Muscle of leg (tissue), 11 donors: Measurements from ENCODE around the gene SAT2. TPM values are rescaled to one million over a fixed set of nuclear protein-coding genes. Genes with fewer than 3 reads are reported as not detected.
"Not testable (repeated sequence)": the region's sequence is repeated elsewhere in the genome, so short reads cannot be mapped to it uniquely, and the experiment has no call there.

Experiments used
- DNase-seq: peaks from one replicate; pipeline ENCODE4 v3.0.0; 2013
- H3K27ac ChIP-seq: one replicate; pipeline ENCODE4 v1.5.1; 2013; ENCODE audit warnings: mild to moderate bottlenecking, low read length, control low read depth
- H3K27me3 ChIP-seq: one replicate; pipeline ENCODE4 v1.6.1; 2013; ENCODE audit warnings: low read length; ENCODE audit not compliant: control insufficient read depth, insufficient read depth
- H3K36me3 ChIP-seq: one replicate; pipeline ENCODE4 v1.6.1; 2013; ENCODE audit warnings: low read length; ENCODE audit not compliant: control insufficient read depth, insufficient read depth
- H3K4me1 ChIP-seq: one replicate; pipeline ENCODE4 v1.6.1; 2013; ENCODE audit warnings: low read length; ENCODE audit not compliant: control insufficient read depth, insufficient read depth
- H3K4me3 ChIP-seq: one replicate; pipeline ENCODE4 v1.5.1; 2013; ENCODE audit warnings: low read length, control low read depth
- H3K9me3 ChIP-seq: replicated peaks from 2 replicates; pipeline ENCODE4 v1.6.1; 2013; ENCODE audit warnings: low read depth, low read length; ENCODE audit not compliant: control insufficient read depth
- WGBS: methylation state at CpG from one replicate; pipeline ENCODE4 v1.1.5; 2013; ENCODE audit warnings: missing lambda C conversion rate; ENCODE audit not compliant: insufficient coverage; 5-methylcytosine and 5-hydroxymethylcytosine counted together
- polyA plus RNA-seq, 8 donors: library from polyadenylated mRNA; unstranded; fragments of 120-200 nt; gene quantifications; one replicate each; pipeline versions ENCODE4 v1.2.1 to v1.2.3, GENCODE V29; 2013; ENCODE audit warnings: inconsistent platforms in 1 of 8, low replicate concordance in 1 of 8; ENCODE audit not compliant: insufficient read length in 8 of 8, insufficient read depth in 1 of 8
- total RNA-seq: library from RNA; stranded (reverse); fragments of 120-200 nt; gene quantifications from one replicate; pipeline ENCODE4 v1.2.4, GENCODE V29; 2013

Gene SAT2
- total and polyA plus RNA-seq, 9 donors: 61.5 to 82.1 (median 70.6) TPM

DNA sequence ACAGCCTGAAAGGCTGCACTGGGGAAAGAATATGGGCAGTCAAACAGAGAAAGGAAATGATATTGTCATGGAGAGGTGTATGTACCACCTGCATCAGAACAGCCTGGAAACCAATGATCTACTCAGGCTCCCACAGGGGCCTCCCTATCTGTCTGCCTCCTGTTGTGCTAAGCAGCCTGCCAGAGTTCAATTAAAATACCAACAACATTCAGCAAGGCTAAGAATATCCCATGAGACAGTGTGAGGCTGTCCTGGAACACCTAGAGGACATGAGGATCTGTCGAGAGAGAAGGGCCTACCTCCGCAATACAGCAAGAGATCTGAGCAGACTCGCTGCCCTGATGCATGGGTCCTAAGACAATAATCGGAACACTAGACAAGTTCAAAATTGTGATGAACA is 21.3 kb downstream of the SAT2 start:
- no peaks in the 10 kb centered on the region for H3K4me1 ChIP-seq
- no peaks in the 10 kb centered on the region for H3K27me3 ChIP-seq
- H3K4me3 ChIP-seq: no peak overlapping the region
- peak overlapping the region; percentile 32 for H3K27ac ChIP-seq
- peaks cover 52% of the 10 kb centered on the region for H3K36me3 ChIP-seq
- H3K9me3 ChIP-seq: no peaks in the 10 kb centered on the region
- no peak for DNase-seq
- 93% methylated on average over 2 of the region's 4 CpGs for WGBS

DNA sequence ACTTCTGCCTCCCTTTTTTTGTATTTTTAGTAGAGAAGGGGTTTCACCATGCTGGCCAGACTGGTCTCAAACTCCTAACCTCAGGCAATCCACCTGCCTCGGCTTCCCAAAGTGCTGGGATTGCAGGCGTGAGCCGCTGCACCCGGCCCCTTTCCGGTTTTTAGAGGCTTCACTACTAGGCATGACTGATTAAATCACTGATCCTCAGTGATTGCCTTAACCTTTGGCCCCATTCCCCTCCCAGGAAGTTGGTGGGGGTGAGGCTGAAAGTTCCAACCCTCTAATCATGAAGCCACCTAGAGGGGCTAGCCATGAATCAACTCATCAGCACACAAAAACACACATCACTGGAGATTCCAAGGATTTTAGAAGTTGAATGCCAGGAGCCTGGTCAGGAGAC is 30.1 kb downstream of the SAT2 start:
- H3K9me3 ChIP-seq, H3K27me3 ChIP-seq, H3K4me1 ChIP-seq, DNase-seq, H3K4me3 ChIP-seq, H3K27ac ChIP-seq: not testable (repeated sequence)
- H3K36me3 ChIP-seq: peaks cover 74% of the 10 kb centered on the region
- no CpG with 5 or more reads among the region's 5 CpGs for WGBS

DNA sequence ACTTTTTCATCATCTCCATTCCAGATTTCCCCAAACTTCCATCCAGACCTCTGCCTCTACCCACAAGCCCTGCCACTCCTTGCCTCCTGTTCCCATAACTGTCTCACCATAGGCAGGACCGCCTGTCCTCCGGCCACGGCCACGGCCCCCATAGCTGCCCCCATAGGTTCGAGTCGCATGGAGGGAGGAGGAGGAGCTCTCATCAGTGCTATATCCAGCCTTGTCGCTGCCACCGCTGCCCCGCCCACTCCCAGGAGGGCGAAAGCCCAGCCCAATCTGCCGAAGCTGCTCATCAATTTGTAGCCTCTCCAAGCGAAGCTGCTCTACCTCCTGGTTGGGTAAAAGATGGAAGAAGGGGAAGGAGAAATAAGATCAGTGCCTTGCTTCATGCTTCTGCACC is 34.3 kb downstream of the SAT2 start:
- 65% methylated on average over 5 of the region's 12 CpGs for WGBS
- Histone ChIP-seq H3K27ac (no peak overlapping the region), H3K36me3 (peaks cover 70% of the 10 kb centered on the region), H3K9me3 (no peaks in the 10 kb centered on the region), H3K4me3 (no peak overlapping the region), H3K4me1 (peaks cover 26% of the 10 kb centered on the region), H3K27me3 (no peaks in the 10 kb centered on the region)
- DNase-seq: no peak

DNA sequence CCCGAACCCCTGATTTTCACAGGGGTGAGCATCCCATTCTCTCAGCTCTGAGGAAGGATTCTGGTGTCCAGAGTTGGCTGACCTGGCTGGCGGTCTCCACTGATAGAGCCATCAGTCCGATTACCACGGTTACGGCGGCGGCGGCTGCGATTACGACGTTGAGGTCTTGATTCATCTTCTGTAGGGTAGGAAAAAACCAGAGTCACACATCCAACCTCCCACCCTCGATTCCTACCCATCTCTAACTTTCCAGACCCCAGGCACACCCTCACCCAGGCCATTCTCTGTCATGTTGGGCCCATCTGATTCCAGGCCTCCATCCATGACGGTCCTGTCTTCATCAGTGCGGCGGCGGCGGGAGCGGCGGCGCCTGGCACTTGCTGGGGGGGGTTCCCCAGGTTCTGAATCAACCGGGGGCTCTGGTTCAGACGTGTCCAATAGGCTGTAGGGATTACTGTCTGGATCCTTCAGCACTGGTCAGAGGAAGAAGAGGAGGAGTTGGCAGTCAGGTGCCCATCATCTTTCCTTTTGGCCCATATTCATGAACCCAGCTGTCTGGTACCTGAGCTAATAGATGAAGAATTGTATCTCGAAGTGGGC is 35.1 kb downstream of the SAT2 start:
- DNase-seq: no peak
- Histone ChIP-seq H3K4me3 (no peak overlapping the region), H3K36me3 (peaks cover 69% of the 10 kb centered on the region), H3K27me3 (no peaks in the 10 kb centered on the region), H3K9me3 (no peaks in the 10 kb centered on the region), H3K4me1 (peaks cover 33% of the 10 kb centered on the region), H3K27ac (no peak overlapping the region)
- 96% methylated on average over 13 of the region's 23 CpGs for WGBS

DNA sequence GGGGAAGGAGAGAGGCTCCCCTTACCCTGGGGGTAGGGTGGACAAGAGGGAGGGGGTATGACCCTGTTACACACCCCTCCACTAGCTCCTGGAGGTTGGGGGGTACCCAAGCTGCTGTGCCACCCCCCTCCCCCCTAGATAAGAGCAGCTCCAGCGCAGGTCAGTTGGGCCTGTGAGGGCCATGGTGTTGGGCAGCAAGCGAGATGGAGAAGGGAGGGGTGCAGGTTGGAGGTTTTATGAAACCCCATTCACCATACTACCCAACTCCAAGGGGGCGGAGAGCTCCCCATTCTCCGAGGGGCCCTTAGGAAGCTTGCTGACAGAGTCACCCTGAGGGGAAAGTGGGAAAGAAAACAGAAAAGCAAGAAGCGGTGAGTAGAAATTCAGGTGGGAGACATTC is 36.0 kb downstream of the SAT2 start:
- Histone ChIP-seq H3K4me1 (peaks cover 42% of the 10 kb centered on the region), H3K27ac (no peak overlapping the region), H3K36me3 (peaks cover 69% of the 10 kb centered on the region), H3K9me3 (no peaks in the 10 kb centered on the region), H3K4me3 (no peak overlapping the region), H3K27me3 (no peaks in the 10 kb centered on the region)
- no peak for DNase-seq
- WGBS: no CpG with 5 or more reads among the region's 5 CpGs

DNA sequence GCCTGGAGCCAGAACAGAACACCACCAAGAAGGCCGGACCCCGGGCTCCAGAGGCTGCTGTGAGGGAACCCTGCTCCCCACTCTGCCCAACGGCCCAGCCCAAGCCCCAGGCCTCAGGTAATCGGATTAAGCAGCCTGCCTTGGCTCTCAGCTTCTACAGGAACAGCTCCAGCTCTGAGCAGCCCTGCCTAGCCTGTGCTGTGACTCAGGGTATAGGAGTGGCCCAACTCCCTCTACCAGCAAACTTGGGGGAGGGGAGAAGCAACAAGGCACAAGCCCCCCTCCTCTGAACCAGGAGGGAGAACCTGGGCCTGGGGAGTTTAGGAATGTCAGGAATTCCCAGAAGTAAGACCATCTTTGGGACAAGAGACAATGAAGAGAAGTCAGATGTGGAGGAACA is 36.9 kb downstream of the SAT2 start:
- Histone ChIP-seq H3K27me3 (no peaks in the 10 kb centered on the region), H3K9me3 (no peaks in the 10 kb centered on the region), H3K27ac (peak overlapping the region; percentile 18), H3K36me3 (peaks cover 67% of the 10 kb centered on the region), H3K4me3 (no peak overlapping the region), H3K4me1 (peaks cover 44% of the 10 kb centered on the region)
- 33% methylated on average over 3 of the region's 4 CpGs for WGBS
- DNase-seq: no peak

DNA sequence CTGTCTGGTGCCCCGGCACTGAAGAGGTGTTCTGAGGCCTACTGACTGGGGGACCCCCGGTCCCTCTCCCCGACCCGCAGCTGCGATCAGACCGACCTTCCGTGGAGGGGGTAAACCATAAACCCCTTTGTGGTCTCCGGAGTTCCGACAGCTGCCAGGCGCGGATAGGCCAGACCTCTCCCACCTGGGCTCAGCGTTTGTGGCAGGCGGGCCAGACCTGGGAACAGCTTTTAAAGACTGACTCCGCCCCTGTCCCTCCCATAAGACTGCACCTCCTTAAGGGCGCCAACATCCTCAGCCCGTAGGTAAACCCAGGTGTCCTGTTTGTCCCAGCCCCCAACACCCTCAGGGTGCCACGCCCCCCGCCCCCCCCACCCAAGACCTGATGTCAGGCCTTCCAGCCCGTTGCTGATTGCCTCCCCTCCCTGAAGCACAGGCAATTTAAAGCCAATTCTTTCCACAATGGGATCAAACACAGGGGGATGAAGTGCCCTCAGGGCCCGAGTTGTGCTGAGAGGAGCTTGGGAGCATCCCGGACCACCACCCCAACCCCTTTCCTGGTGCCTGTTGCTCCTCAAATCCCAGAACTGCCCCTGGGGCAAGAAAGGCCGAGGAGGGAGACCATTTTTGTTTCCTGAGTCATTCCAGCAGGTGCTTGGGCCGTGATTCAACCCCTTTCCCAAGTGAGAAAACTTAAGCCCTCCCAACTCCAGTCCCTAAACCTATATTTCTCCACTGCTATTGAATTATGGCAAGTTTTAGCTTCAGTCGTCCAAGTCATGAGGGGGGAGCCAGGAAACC is 37.5 kb downstream of the SAT2 start, which contains the start of gene SOX15:
Gene SOX15, minus strand, starts transcription at position 204 of the 801 bp plus-strand sequence. CDS start 418 bp downstream, outside the sequence.
- peak; percentile 80 for DNase-seq
- H3K27me3 ChIP-seq: no peaks in the 10 kb centered on the region
- H3K4me1 ChIP-seq: peaks cover 46% of the 10 kb centered on the region
- WGBS: 52% methylated on average over 12 of the region's 24 CpGs
- H3K4me3 ChIP-seq: peak within 1 kb of the TSS; percentile 48
- no peaks in the 10 kb centered on the region for H3K9me3 ChIP-seq
- peaks cover 63% of the 10 kb centered on the region for H3K36me3 ChIP-seq
- peak within 1 kb of the TSS; percentile 18 for H3K27ac ChIP-seq

DNA sequence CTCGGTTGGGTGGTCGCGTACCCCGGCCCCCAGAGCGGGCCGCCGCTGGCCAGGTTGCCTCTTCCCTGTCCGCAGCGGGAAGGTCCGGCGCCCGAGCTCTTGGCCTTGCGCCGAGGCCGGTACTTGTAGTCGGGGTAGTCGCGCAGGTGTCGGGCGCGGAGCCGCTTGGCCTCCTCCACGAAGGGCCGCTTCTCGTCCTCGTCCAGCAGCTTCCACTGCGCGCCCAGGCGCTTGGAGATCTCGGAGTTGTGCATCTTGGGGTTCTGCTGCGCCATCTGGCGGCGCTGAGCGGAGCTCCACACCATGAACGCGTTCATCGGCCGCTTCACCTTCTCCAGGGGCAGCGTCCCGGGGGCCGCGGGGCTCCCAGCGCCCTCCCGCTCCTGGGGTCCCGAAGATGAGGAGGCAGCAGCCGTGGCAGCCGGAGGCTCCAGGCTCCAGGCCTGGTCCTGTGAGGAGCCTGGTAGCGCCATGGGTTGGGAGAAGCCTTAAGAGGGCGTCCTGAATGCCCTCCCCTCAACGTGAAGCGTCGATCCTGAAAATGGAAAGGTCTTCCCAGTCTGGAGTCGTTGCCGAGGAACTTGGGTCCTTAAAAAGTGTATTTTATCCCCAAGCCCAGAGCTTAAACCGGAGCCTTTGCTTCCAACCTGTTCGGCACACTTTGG is 38.3 kb downstream of the SAT2 start:
- H3K27me3 ChIP-seq: no peaks in the 10 kb centered on the region
- no peak overlapping the region for H3K27ac ChIP-seq
- H3K4me3 ChIP-seq: peak overlapping the region; percentile 48
- DNase-seq: peak; percentile 94
- peaks cover 53% of the 10 kb centered on the region for H3K4me1 ChIP-seq
- WGBS: 8% methylated on average over 55 of the region's 56 CpGs
- peaks cover 55% of the 10 kb centered on the region for H3K36me3 ChIP-seq
- no peaks in the 10 kb centered on the region for H3K9me3 ChIP-seq

DNA sequence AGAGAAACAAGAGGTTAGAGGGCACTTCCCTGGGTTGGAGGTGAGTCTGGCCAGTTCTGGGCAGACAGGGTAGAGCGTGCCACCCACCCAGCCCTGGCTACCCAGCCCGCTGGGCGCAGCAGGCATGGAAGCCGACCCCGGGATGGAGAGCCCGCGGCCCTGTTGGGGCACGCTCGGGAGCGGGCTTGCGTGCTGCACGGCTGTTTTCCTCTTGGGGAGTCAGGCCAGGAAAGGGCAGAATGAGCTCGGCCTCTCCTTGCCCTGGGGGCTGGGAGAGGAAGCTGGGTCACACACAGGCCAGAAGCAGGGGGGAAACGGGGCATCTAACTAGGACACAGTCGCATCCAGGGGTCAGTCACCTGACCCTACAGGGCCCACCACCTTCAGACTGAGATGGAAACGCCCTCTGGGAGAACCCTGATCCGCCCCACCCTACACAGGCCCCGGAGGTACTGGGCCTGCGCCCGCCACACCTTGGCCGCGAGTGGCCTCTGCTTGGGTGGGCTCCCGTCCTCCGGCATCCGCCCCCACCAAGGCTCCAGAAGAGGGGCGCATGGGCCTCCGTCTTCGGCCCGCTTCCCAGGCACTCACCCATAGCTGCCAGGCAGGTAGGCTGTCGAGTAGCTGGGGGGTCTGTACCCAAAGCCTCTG is 38.9 kb downstream of the SAT2 start:
- 52% methylated on average over 27 of the region's 30 CpGs for WGBS
- no peak for DNase-seq
- peaks cover 49% of the 10 kb centered on the region for H3K36me3 ChIP-seq
- peaks cover 55% of the 10 kb centered on the region for H3K4me1 ChIP-seq
- H3K4me3 ChIP-seq: peak overlapping the region; percentile 48
- no peaks in the 10 kb centered on the region for H3K27me3 ChIP-seq
- no peaks in the 10 kb centered on the region for H3K9me3 ChIP-seq
- H3K27ac ChIP-seq: peak overlapping the region; percentile 23
